ENCODE results near the gene NR2F2.

NR2F2 gene

DNA sequence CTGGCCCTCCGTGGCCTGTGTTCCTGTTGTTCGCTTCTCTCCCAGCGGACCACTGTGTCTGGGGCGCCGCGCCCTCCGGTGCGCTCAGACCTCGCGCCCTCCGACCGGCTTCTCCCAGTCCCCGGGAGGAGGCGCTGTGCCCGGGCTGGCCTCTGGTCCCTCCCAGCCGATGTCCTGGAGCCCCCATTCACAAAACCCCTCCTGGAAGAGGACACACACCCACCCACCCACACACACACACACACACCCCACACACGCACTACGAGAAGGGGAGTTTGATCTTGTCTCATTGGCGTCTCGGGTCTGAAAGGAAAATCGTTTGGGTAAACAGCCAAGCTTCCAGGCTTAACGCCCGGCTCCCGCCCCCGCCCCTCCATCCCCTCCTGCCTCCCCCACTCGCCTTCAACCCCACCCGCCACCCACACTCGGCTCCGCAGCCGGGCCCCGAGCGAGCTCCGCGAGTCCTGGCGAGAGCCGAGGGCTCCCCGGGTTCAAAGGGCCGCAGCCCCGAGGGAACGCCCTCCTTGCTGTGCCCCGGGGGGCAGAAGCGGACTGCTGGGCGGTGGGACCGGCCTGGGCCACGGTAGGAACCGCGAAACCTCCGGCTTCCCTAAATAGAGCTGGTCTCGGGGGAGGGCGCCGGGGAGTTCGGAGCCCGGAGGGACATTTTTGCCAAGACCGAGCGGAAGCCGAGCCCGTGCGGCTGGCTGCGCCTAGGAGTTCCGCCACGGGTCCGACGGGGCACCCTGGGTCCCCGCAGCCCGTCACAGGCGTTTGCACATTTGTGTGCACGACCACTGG is 23.6 kb downstream of the NR2F2 start:
- DNase-seq (ENCODE audit: low spot score) = no peak

DNA sequence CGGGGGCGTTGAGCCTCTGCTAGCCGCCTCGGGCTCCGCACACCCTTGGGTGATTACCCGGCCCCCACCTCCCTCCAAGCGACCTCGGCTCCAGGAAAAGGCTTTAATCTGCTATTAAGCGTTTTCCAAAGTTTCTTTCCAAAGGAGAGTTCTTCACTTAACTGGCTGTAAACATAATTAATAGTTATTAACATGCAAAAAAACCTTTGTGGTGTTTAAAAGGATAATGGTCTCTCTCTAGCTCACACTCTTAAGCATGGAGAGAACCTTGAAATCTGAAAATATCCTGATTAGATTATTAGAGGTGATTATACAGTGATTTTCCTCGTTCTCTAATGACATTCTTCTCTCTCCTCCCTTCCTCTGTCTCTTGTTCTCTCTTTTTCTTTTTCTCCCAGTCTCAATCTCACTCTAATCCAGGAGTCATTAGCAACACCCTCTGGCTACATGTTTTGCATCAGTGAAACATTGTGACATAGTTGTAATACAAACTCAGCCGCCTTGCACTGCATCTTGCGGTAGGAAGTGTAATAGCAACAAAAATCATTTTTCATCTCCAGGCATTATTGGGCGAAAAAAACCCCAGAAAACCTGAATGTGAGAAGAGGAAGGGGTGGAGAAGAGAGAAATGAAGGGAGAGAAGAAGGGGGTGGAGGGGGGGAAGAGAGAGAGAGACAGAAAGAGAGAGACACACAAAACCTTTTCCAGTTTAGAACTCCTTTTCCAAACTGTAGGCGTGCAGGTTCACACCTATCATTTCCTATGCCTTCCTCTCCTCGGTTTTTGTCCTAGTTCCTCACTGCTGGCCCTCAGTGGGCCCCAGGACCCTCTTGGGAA is 24.4 kb downstream of the NR2F2 start:
- DNase-seq (ENCODE audit: low spot score) = no peak

DNA sequence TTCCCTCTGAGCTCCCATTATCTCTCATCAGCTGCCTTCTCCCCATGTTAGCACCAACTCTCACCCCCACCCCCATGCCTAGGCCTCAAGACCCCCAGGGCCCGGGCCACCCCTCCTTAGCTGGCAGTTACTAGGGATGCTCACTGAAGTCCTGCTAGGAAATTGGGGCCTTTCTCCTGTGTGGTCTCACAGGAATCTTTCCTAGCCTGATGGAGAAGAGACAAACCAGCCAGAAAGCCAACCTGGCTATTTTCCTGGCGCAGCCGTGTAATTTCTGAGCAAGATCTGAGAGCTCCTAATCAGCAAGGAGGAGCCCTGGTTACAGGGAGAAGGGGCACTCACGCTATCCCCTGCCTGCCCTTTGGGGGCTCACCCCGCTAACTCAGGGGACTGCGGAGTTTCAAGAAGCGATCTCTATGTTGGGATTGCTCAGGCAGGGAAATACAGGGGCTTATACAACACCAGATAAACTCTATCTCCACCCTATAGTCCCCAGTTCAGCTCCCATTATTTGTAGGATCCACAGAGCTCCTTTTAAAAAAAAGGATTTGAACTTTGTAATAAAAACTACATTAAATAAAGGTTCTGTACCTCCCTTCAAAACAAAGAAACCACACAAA is 25.2 kb downstream of the NR2F2 start:
- DNase-seq (ENCODE audit: low spot score) = no peak

DNA sequence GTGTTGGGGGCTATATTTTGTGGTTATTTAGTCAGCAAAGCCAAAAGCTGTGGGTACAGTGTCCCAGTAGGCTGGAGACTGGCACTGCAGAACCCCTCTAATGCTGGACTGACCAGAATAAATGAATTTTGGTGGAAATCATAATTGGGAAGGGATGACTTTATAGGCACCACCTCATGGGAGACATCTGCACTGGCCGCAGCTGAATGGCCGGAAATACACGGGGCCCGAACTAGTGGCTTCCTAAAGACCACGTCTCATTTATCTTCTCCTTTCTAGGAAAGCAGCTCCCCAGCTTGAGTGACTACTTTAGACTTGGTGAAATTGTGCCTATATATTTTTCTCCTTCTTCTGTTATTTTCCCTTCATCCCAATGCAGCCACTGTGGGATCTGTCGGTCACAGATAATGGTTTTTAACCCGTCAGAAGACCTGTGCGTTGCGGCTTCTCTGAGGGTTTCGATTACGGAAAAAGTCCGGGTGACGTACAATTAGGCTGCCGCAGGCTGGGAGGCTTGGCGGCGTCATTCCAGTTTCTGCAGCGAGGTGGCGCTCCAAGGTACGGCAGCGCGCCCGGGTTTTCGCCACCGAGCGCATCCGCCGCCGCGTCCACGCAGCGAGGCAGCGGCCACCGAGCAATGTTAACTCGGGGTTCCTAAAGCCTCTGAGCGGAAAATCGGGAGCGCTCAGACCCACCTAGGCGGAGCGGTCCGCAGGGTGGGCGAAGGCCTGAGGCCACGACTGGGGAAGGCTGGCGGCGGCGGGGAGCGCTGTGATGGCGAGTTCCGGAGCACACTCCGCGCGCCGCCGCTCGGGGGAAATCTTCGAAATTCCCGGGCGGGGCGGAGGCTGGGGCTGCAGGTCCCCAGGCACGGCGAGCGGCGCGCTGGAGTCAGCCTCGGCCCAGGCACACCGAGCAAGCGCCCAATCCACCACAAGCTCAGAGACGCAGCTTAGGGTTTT is 26.3 kb downstream of the NR2F2 start:
- DNase-seq (ENCODE audit: low spot score) = peak; percentile 84

DNA sequence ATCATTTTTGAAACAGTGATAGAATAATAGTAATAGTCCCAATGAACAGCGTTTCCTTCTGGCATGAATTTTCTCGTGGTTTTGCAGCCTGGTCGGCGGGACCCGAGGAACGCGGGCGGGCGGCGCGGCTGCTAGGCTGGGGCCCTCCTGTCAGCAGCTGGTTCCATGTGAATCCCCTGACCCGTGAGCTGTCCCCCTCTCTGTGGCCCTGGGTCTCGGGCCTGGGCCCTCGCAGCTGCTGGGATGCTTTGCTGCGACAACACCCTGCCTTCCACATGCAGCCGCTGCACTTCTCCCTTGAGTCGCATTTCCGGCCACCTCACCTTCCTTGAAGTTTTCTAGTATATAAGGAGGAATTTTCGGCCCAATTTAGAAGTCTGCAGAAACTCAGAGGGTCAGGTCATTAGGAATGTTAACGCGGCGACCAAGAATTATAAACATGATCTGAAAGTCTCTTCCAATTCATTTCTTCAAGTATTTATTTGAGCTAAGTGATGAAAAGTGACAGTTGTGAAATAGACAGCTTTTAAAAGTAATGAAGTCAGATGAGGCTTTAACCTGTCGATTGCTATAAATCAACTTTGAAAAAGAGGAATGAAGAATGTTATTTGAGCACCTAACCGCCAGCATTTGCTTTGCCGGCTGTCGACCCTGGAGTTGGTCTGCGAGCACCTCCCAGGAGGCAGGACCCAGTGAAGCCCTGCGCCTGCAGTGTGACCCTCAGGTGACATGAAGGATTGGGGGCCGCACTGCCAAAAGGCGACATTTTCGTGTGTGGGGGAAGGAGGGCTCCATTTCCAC is 27.7 kb downstream of the NR2F2 start:
- DNase-seq (ENCODE audit: low spot score) = no peak

DNA sequence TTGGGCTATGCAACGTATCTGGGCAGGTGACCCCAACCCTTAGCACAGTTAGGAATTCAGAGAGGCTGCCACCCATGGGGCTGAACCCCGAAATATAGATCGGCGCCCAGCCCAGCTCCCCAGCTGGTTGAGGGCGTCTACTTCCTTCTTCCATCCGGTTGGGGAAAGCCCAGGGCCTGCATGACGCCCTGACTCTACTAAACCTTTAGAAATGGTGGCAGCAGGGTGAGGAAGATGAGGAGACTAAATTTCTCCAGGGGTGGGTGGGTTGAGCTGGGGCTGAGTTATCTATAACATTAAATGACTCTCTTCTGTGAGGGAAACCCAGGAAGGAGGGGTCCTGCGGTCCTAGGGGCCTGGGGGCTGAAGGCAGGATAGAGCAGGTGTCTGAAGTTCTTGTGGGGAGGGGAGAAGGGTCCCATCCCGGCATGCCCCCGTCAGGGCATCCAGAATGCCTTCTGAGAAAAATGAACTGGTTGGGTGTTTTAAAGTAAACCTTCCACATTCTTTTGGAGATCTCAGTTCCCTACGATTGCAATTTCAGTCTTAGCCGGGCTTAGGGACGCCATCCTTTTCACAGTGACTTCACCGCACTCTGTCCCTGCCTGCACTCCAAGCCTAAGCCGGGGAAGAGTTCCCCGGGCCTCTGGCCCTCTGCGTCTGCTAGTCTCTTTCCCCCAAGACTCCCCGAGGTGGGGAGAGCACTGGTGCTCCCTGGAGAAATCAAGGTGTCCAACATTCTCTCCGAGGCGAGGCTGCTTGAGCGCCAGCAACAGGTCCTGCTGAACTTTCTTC is 28.5 kb downstream of the NR2F2 start:
- DNase-seq (ENCODE audit: low spot score) = no peak

DNA sequence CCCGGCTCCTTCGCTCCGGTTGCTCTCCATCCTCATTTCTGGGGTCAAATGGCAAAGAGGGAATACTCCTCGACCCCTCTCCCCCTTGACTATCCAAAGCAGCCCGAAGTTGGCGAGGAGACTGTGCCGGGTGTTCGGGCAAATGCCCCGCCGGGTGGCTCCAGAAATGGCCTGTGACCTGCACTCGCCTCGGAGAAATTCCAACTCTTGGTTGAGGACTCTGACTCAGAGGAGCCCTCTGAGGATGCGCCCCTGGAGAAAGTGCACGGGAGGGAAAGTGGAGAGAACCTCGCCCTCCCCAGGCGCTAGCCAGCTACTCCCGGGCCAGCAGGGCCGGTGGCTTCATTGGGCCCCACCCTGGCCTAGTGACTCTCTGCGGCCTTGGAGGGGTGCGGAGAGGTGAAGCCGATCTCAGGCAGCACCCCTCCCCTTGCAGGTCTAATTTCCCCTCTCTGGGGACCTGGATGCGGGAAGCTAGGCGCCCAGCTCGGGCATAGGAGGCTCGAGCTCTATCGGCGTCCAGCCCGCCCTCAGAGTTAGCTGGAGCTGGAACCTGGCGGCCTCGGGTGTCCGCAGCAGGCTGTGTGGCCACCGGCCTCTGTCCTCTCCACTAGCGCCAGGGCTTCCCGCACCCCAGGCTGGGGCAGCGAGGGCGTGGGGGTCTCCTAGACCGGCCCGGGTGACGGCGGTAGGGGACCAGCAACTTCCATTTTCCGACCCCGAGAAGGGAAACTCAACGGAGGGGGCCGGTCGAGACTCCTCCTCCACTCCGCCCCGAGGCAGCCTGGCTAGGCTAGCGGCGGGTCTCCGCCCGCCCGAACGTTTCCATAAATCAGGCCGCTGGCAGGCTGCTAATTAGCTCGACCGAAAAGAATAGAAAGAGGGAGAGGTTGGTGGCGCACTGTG is 29.4 kb downstream of the NR2F2 start:
- DNase-seq (ENCODE audit: low spot score) = no peak

DNA sequence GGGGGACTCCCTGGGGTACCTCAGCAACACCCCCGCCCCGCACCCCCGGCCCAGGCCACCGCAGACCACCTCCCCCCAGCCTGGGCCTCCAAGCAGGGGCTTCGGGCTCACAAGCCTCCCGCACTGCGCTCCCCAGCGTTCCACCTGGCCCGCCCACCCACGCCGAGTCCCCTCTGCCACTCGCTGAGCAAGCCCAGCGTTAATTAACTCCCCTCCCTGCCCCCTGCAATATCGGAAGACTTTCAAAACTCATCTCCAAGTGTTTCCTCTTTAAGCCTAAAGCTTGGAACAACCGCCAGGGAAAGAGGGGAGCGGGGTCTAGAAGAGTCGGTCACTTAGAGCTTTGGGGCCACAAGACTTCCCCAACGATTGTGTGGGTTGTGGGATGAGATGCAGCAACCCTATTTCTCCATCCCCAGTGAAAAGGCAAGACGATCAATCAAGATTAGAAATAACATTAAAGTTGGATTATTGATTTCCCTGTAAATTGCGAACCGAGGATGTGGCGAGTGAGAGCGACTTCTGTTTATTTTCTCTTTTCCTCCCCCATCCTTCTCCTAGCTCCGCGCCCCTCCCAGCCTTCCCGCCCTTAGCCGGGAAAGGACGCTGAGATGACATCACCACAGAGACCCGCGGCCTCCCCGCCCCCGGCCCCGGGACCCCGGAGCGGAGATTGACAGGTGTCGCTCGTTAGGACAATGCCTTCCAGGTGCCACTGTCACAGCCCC is 30.2 kb downstream of the NR2F2 start:
- no peak for DNase-seq (ENCODE audit: low spot score)

DNA sequence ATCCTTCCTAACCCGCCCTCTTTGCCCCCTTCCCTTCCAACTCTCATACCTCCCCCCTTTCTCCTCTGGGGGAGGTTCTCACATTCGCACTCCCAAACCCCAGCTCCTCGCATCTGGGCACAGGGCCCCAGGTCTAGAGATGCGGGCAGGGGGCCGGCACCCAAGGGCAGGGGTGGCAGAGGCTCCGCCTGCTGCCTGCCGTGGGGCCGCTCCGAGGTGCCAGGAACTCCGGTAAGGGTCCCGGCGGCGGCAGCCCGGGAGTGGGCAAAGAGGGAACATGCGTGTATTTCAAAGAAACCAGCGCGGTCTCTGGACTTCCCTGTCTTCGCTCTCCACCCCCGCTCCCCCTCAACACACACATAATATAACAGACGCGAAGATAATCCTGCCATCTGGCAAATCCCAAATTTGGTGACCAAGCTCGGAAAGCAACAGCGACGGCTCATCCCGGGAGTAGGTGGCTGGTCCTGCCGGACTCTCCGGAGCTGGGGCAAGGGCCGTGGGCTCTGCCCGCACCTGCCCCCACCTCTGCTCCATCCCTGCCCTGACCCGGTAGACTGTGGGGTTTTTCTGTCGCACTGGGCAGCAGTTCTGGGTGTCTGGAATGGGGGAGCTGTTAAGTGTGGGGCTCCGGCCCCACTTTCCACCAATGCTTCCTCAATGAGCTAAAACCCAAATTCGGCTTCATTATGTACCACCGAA is 31.0 kb downstream of the NR2F2 start:
- no peak for DNase-seq (ENCODE audit: low spot score)

DNA sequence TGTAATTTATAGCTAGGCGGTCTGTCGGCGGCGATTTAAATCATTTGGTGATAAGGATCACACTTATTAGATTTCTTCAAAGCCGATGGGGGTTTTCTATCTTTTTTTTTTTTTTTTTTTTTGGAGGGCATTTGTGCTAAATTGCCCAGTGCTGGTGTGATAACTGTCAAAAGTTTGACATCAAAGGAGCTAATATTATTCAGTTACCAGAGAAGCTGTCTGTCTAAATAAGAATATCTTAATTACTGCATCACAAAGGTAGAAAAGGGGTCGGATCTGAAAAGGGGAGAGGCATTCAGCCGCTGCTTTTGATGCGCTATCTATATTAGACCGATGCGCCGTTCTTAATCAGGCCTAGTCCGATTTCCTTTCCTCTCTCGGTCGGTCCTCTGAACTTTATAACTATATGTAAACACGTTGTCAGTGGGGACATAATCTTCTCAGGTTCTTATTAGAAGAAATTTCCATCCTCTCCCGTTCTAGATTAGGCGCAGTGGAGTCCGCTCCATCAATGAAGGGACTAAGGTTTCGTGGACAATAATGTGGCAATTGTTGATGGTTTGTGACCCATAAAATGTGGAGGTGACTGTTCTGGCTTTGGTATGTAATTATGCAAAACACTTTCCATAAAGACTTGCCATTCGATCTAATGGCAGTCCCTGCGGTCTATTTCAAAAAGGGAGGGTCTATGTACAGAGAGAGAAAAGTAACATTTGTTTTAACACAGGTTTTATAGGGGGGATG is 31.7 kb downstream of the NR2F2 start:
- no peak for DNase-seq (ENCODE audit: low spot score)

DNA sequence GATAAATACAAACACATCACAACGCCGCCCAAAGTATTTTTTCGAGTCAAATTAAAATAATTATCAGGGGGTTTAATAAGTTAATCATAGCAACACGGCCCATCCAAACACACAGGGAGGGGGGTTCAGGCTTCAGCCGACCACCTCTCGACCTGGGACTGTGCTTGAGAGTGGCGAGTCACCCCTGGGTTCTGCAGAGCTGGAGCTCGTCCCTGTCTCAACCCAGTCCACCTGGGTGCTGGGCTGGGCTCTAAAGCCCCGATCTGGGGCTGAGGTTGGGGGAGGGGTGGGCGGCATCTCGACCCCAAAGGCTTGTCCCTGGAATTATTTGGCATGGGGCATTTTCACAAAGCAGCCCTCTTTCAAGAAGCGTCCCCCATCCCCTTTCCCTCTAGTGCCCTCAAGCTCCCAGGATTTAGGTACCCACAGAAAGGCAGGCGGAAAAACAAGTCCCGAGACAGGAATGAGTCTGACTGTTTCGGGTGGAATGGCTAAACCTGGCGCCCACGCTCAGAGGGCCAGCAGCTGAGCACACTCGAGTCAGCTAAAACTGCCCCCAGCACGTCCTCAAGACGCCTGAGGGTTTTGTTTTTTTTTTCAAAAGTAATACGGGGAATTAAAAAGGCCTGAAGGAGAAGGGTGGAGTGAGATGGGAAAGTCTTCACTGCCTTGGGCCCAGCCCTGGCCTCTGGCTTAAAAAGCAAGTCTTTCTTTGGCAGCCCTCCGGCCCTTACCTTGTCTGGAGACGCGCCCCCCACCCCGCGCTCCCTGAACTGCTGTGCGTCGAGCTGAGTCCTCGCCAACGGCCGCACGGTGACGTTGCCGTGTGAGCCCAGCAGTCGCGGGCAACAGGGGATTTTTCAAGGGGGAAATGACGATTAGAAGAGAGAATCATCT is 32.5 kb downstream of the NR2F2 start:
- DNase-seq (ENCODE audit: low spot score) = no peak

DNA sequence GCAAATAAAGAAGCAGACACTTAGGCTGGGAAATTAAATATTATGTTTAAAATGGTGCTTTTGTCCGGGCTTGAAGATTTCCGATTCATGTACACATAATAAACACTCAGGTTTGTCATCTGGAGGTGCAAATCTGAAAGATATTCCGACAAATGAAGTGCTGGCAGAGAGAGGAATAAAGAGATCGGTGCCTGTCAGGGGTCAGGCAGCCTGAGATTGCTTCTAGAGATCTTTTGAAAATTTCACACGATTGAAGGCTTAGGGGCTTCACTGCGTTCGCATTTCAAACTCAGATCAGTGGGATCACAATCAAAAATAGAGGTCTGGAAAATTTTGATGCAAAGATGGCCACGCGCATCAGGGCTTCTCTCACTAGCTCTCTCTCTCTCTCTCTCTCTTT is 33.2 kb downstream of the NR2F2 start:
- DNase-seq (ENCODE audit: low spot score) = no peak

DNA sequence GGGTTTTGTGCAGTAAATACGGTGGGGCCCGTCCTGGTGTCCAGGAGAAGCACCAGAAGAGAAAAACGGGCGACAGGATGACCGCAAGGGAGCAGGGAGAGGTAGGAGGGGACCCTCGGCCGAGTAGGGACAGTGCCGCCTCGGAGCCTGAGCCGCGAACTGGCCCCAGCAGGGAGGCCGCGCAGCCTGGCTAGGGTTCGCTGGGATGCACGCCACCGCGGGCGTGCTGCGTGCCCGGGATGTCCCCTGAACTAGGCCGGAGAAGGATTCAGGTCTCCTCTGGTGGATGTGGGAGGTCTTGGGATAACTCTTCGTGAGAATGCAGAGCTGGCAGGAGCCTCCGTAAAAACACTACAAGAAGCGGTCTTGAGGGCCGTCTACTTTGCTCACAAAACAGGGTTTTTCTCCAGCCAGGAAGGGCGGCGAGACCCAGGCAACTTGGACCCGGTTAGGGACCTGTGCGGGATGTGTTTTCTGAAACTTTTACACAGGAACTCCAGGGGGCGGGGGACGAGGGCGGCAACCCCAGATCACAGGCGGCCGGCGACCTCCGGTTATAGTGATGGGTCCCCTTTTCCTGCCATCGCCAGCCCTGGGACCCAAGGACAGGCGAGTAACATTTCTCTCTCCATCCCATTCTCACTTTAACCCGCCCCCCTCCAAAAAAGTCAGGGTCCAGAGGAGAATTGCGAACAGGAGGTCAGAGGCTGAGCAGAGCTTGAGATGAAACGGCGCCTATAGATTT is 35.5 kb downstream of the NR2F2 start:
- DNase-seq (ENCODE audit: low spot score) = no peak

DNA sequence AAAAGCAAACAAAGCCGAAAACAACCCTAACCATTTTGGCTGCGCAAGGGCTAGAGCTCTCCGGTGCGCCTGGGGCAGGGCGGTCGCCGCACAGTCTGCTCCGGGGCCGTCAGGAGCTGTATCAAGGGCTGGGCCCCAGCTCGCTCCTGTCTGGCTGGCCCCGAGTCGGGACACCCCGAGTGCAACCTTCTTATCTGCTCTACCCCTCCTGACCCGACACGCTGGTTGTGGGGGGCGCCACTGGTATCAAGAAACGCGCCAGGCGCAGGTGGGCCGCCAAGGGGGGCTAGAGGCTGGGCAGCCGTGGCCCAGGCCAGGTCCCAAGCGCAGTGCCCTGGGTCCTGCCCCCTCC is 36.0 kb downstream of the NR2F2 start:
- DNase-seq (ENCODE audit: low spot score) = no peak

Measured in RKO (cell line).